H1 (cell line): ENCODE results near the gene CFAP157. TPM values are rescaled to one million over a fixed set of nuclear protein-coding genes. Genes with fewer than 3 reads are reported as not detected.
A peak's percentile ranks its signal among the peaks of the same experiment; 100 is the strongest.

ENCODE experiments used
- CHD2 ChIP-seq: IDR thresholded peaks from 2 replicates; pipeline ENCODE4 v1.6.1; 2012; ENCODE audit warnings: low read length, improper control_type of control experiment
- EGR1 ChIP-seq: IDR thresholded peaks from 2 replicates; pipeline ENCODE4 v1.6.1; 2011; ENCODE audit warnings: low read depth, low read length, borderline replicate concordance
- GTF2F1 ChIP-seq: IDR thresholded peaks from 2 replicates; pipeline ENCODE4 v1.6.1; 2012; ENCODE audit warnings: low read depth, low read length, improper control_type of control experiment, borderline replicate concordance
- HDAC2 ChIP-seq, 2 experiments: fragments of 300-600 bp in 1 of 2; sonication (generic) in 1 of 2; IDR thresholded peaks; 2 replicates each; pipeline ENCODE4 v1.6.1; 2011 to 2012; ENCODE audit warnings: low read depth in 2 of 2, low read length in 2 of 2, mild to moderate bottlenecking in 2 of 2, moderate library complexity in 2 of 2, borderline replicate concordance in 1 of 2, inconsistent platforms in 1 of 2
- JUND ChIP-seq: IDR thresholded peaks from 2 replicates; pipeline ENCODE4 v1.6.1; 2011; ENCODE audit warnings: mild to moderate bottlenecking, improper control_type of control experiment, low read length
- KDM4A ChIP-seq: IDR thresholded peaks from one replicate; pipeline ENCODE4 v1.7.1; 2012; ENCODE audit warnings: low read depth, mild to moderate bottlenecking, moderate library complexity, low read length, inconsistent platforms; ENCODE audit not compliant: severe bottlenecking
- NANOG ChIP-seq: IDR thresholded peaks from 2 replicates; pipeline ENCODE4 v1.6.1; 2011; ENCODE audit warnings: low read length, low read depth, mild to moderate bottlenecking, inconsistent platforms; ENCODE audit not compliant: insufficient read depth, poor library complexity, severe bottlenecking
- POLR2A ChIP-seq, 2 experiments: IDR thresholded peaks; 1 replicate in 1 of 2; 2 replicates in 1 of 2; pipeline ENCODE4 v1.6.1; 2011; ENCODE audit warnings: low read depth in 2 of 2, low read length in 2 of 2, mild to moderate bottlenecking in 2 of 2; ENCODE audit errors: control extremely low read depth in 1 of 2
- POU5F1 ChIP-seq: IDR thresholded peaks from 2 replicates; pipeline ENCODE4 v1.6.1; 2011; ENCODE audit warnings: low read depth, mild to moderate bottlenecking, low read length, moderate library complexity
- RBBP5 ChIP-seq: IDR thresholded peaks from 2 replicates; pipeline ENCODE4 v1.7.1; 2012; ENCODE audit warnings: low read depth, mild to moderate bottlenecking, inconsistent platforms, low read length, moderate library complexity, borderline replicate concordance
- RNF2 ChIP-seq: fragments of 200-900, 300-1000 bp; sonication (generic); IDR thresholded peaks from 2 replicates; pipeline ENCODE4 v1.7.1; 2016; ENCODE audit warnings: borderline replicate concordance, low read depth, mild to moderate bottlenecking, antibody characterized with exemption, low read length; ENCODE audit not compliant: poor library complexity, severe bottlenecking; ENCODE audit errors: missing control alignments
- SAP30 ChIP-seq: fragments of 300-600 bp; sonication (generic); IDR thresholded peaks from 2 replicates; pipeline ENCODE4 v1.7.1; 2012; ENCODE audit warnings: low read length, moderate library complexity, mild to moderate bottlenecking, inconsistent platforms; ENCODE audit not compliant: insufficient read depth, insufficient replicate concordance
- SIN3A ChIP-seq, 2 experiments: IDR thresholded peaks in 1 of 2; conservative IDR thresholded peaks in 1 of 2; 2 replicates each; pipeline ENCODE4 v1.6.1; 2011 to 2012; ENCODE audit warnings: low read length in 2 of 2, improper control_type of control experiment in 1 of 2, low read depth in 1 of 2, mild to moderate bottlenecking in 1 of 2
- SIRT6 ChIP-seq: IDR thresholded peaks from one replicate; pipeline ENCODE4 v1.7.1; 2012; ENCODE audit warnings: low read length, inconsistent platforms
- SIX5 ChIP-seq: IDR thresholded peaks from 2 replicates; pipeline ENCODE4 v1.6.1; 2011; ENCODE audit warnings: mild to moderate bottlenecking, low read depth, low read length
- SP1 ChIP-seq: IDR thresholded peaks from 2 replicates; pipeline ENCODE4 v1.6.1; 2011; ENCODE audit warnings: low read depth, low read length
- SP4 ChIP-seq: IDR thresholded peaks from 2 replicates; pipeline ENCODE4 v1.6.1; 2012; ENCODE audit warnings: low read length, inconsistent platforms
- TAF1 ChIP-seq: IDR thresholded peaks from 2 replicates; pipeline ENCODE4 v1.6.1; 2011; ENCODE audit warnings: mild to moderate bottlenecking, low read depth, low read length
- polyA plus RNA-seq, 7 experiments: library from polyadenylated mRNA; depleted of rRNA in 3 of 7; stranded (reverse) in 5 of 7; unstranded in 2 of 7; fragments of >200 nt in 5 of 7; fragments of 200-250 nt in 2 of 7; gene quantifications; 1 replicate in 5 of 7; 2 replicates in 1 of 7; 4 replicates in 1 of 7; pipeline versions ENCODE4 v1.2.1 to v1.2.3, GENCODE V29; 2011 to 2013; ENCODE audit warnings: missing spikeins in 2 of 7, mixed read lengths in 2 of 7
- total RNA-seq: library from RNA; stranded (reverse); fragmentation: NEBNext Ultra II Directional; extraction: Animal tissue kit (Norgen Biotek cat#: 25700); gene quantifications from 2 replicates; pipeline ENCODE4 v1.2.1, GENCODE V29; 2021
- TF ChIP-seq, protein P1 (sequence below): IDR thresholded peaks from 2 replicates; pipeline ENCODE4 v1.6.1; 2012; ENCODE audit warnings: inconsistent platforms
- TF ChIP-seq, protein P2 (sequence below): IDR thresholded peaks from 2 replicates; pipeline ENCODE4 v1.6.1; 2012; ENCODE audit warnings: low read length, inconsistent platforms

The CFAP157 gene
- total and polyA plus RNA-seq, 2 of the 8 experiments (the other 6 are each of a cell fraction or from before 2014, with no cell fraction given), result not detected

DNA sequence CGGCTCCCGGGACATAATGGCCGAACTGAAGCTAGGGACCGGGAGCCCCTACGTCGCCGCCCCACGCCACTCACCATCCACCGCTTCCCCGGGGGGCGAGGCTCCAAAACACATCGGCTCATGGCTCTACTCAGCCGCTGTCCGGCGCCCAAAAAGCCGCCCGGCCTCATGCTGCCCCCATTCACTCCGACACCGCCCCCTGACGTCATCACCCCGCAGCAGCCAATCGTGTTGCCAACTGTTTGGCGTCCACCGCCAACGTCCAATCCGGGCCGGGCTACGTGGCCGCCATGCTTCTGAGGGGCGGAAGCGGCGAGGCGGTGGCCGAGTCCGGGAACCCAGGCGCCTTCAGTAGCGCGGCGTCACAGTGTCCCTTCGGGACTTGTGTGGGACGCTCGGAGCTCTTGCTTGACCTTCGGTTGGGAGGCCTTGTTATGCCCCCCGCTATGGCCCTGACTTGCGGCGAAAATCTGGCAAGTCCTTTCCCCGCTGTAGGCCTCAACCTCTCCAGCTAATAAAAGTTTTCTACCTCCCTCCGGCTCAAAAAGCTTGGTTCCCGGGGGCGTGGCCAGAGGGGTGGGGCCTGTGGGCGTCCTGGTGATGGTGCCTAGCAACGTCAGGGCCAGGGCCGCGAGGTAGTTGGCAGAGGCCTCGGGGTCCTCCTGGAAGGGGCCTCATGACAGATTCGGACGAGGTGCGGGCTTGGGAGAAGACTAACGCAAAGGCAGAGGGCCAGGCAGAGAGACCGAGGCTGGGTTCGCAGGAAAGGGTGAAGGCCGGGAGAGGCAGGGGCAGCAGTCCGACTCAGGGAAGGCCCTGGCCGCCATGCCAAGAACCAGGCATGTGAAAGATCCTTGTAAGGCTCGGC is 8.9 kb downstream of the CFAP157 start, which contains the start of the genes PTRH1 and TTC16 (continued):
- 0 out of 2 replicates have a peak, but pooled peaks have one; percentile 21 for TF ChIP-seq EGR1
- no peak for TF ChIP-seq RNF2
- TF ChIP-seq, protein P1, sequence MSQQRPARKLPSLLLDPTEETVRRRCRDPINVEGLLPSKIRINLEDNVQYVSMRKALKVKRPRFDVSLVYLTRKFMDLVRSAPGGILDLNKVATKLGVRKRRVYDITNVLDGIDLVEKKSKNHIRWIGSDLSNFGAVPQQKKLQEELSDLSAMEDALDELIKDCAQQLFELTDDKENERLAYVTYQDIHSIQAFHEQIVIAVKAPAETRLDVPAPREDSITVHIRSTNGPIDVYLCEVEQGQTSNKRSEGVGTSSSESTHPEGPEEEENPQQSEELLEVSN, result peak; percentile 26; the same call in 1 of the 2 replicates
- TF ChIP-seq RBBP5, result peak; percentile 8; the same call in 1 of the 2 replicates
- no peak for TF ChIP-seq POU5F1
- peak; percentile 68; the same call in 1 of the 2 replicates for TF ChIP-seq JUND
- peak; percentile 50 to 80; a peak in 2 of 4 replicates for TF ChIP-seq HDAC2 (IDR thresholded peaks at IDR 0.05; ENCODE audit: borderline replicate concordance in 1 of 2, low read depth in 2 of 2, low read length in 2 of 2)
- peak in 1 of 2 experiments; percentile 45; a peak in 1 of 3 replicates for TF ChIP-seq POLR2A (IDR thresholded peaks at IDR 0.05; ENCODE audit: control extremely low read depth in 1 of 2, low read depth in 2 of 2, low read length in 2 of 2)
- TF ChIP-seq SIN3A (conservative IDR thresholded peaks at IDR 0.05 in 1 of 2, IDR thresholded peaks at IDR 0.05 in 1 of 2; ENCODE audit: low read depth in 1 of 2, low read length in 2 of 2), result peak in 1 of 2 experiments; percentile 95; a peak in 3 of 4 replicates
- no peak for TF ChIP-seq GTF2F1
- TF ChIP-seq KDM4A, result peak; percentile 87
- TF ChIP-seq TAF1, result peak; percentile 55; the same call in 1 of the 2 replicates
- peak; percentile 52; the same call in 1 of the 2 replicates for TF ChIP-seq SIX5
- TF ChIP-seq SAP30, result peak; percentile 94
- TF ChIP-seq SP1, result peak; percentile 94
- peak; percentile 77 for TF ChIP-seq CHD2
- TF ChIP-seq NANOG, result peak; percentile 23
- no peak for TF ChIP-seq SIRT6
- TF ChIP-seq, protein P2, sequence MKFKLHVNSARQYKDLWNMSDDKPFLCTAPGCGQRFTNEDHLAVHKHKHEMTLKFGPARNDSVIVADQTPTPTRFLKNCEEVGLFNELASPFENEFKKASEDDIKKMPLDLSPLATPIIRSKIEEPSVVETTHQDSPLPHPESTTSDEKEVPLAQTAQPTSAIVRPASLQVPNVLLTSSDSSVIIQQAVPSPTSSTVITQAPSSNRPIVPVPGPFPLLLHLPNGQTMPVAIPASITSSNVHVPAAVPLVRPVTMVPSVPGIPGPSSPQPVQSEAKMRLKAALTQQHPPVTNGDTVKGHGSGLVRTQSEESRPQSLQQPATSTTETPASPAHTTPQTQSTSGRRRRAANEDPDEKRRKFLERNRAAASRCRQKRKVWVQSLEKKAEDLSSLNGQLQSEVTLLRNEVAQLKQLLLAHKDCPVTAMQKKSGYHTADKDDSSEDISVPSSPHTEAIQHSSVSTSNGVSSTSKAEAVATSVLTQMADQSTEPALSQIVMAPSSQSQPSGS, result no peak
- peak; percentile 75; the same call in 1 of the 2 replicates for TF ChIP-seq SP4
